Left cardiac atrium (tissue), 4 donors: ENCODE data around the gene ADCY5. TPM values are rescaled to one million over a fixed set of nuclear protein-coding genes. Genes with fewer than 3 reads are reported as not detected.

Source experiments
- ATAC-seq, 2 donors: fragments of 200-7000 bp; cut with Tn5 transposase; one replicate each; pipeline ENCODE4 v1.9.1; 2020; ENCODE audit warnings: mild to moderate bottlenecking in 2 of 2, moderate library complexity in 2 of 2
- DNase-seq: peaks from one replicate; pipeline ENCODE4 v3.0.0-alpha.2; 2020
- intact Hi-C, 2 donors: fragments of 100-400 bp; cut with DNase I; formaldehyde crosslinking; loops; one replicate each; pipeline versions ENCODE4 v1.14.1 to v1.15.1; 2022 to 2023
- total RNA-seq, 2 donors: library from RNA; stranded (reverse); fragmentation: NEBNext Ultra II Directional; extraction: Animal tissue kit (Norgen Biotek cat#: 25700); gene quantifications; one replicate each; pipeline ENCODE4 v1.2.1, GENCODE V29; 2021
- donor health status: DM: no; HTN: yes; CAD: no.
- donor health status: DM: no; HTN: yes; CAD: no; lungs with severe emphysema.
- donor health status: DM: yes; HTN: yes; CAD: no.
- donor health status: Dilated cardiomyopathy.

Gene ADCY5
- total RNA-seq, 2 donors from 2014 or later: 104 to 134 TPM

- no peak for DNase-seq
- no peak for ATAC-seq
- intact Hi-C loops: loop anchor here in 1 of 2 donors (10.0 kb wide), 1 partner anchor 117 kb away; no protein-coding TSS in a partner anchor
Measured at GRCh38 chr3:123442125-123442524, 6.8 kb downstream of the ADCY5 start.

- no peak for ATAC-seq
- no peak for DNase-seq
- intact Hi-C loops: loop anchor here in 1 of 2 donors (10.0 kb wide), 1 partner anchor 115 kb away; no protein-coding TSS in a partner anchor
Measured at GRCh38 chr3:123439806-123440580, 8.9 kb downstream of the ADCY5 start.

- DNase-seq (no peak), ATAC-seq (peak; percentile 78 to 80)
- intact Hi-C loops: no loop called here
Measured at GRCh38 chr3:123432832-123433523, 15.9 kb downstream of the ADCY5 start.

- no peak for DNase-seq
- no peak for ATAC-seq
- intact Hi-C loops: no loop called here
Measured at GRCh38 chr3:123431658-123432324, 17.1 kb downstream of the ADCY5 start.

- DNase-seq: no peak
- ATAC-seq: no peak
- intact Hi-C loops: no loop called here
Measured at GRCh38 chr3:123431007-123431657, 17.8 kb downstream of the ADCY5 start.

GRCh38 chr3:123430266-123430665 is 18.6 kb downstream of the ADCY5 start:
- intact Hi-C loops: no loop called here
- ATAC-seq: no peak
- no peak for DNase-seq

- DNase-seq (no peak), ATAC-seq (no peak)
- intact Hi-C loops: no loop called here
Measured at GRCh38 chr3:123429362-123430125, 19.3 kb downstream of the ADCY5 start.

GRCh38 chr3:123424999-123425712 is 23.7 kb downstream of the ADCY5 start:
- no peak for DNase-seq
- ATAC-seq: peak in 1 of 2 donors; percentile 46
- intact Hi-C loops: no loop called here

- intact Hi-C loops: no loop called here
- DNase-seq: peak; percentile 45
- peak in 1 of 2 donors; percentile 45 for ATAC-seq
Measured at GRCh38 chr3:123424321-123424998, 24.4 kb downstream of the ADCY5 start.

- intact Hi-C loops: no loop called here
- ATAC-seq (no peak), DNase-seq (no peak)
Measured at GRCh38 chr3:123423806-123424205, 25.1 kb downstream of the ADCY5 start.

GRCh38 chr3:123423031-123423430 is 25.9 kb downstream of the ADCY5 start:
- ATAC-seq: peak; percentile 66 to 67
- intact Hi-C loops: no loop called here

GRCh38 chr3:123422457-123422856 is 26.4 kb downstream of the ADCY5 start:
- DNase-seq (no peak), ATAC-seq (no peak)
- intact Hi-C loops: no loop called here

More at GRCh38 chr3:123423031-123423430, 25.9 kb downstream of the ADCY5 start:
- peak; percentile 51 for DNase-seq

GRCh38 chr3:123421353-123422174 is 27.3 kb downstream of the ADCY5 start:
- peak; percentile 59 for DNase-seq

GRCh38 chr3:123420416-123420968 is 28.4 kb downstream of the ADCY5 start:
- no peak for DNase-seq

More at GRCh38 chr3:123421353-123422174, 27.3 kb downstream of the ADCY5 start:
- ATAC-seq: no peak
- intact Hi-C loops: no loop called here

GRCh38 chr3:123419850-123420297 is 29.0 kb downstream of the ADCY5 start:
- ATAC-seq: peak; percentile 46 to 76
- intact Hi-C loops: no loop called here
- peak; percentile 80 for DNase-seq

More at GRCh38 chr3:123420416-123420968, 28.4 kb downstream of the ADCY5 start:
- intact Hi-C loops: no loop called here
- no peak for ATAC-seq
